Right atrium auricular region (tissue), 2 donors: ENCODE data around the gene KCTD5. TPM values are rescaled to one million over a fixed set of nuclear protein-coding genes. Genes with fewer than 3 reads are reported as not detected.
"Not testable (repeated sequence)": the region's sequence is repeated elsewhere in the genome, so short reads cannot be mapped to it uniquely, and the experiment has no call there.

Experiments used
- DNase-seq: peaks from one replicate; pipeline ENCODE4 v3.0.0-alpha.2; 2019; ENCODE audit warnings: low spot score
- H3K27ac ChIP-seq, 2 donors: fragments of 200-600 bp; sonication (generic); 1 replicate in 1 of 2; 2 replicates in 1 of 2; pipeline ENCODE4 v1.5.1; 2016 to 2019
- H3K27me3 ChIP-seq, 2 donors: fragments of 200-600 bp; sonication (generic); one replicate each; pipeline versions ENCODE4 v1.5.1 to v1.6.0; 2017 to 2019
- H3K36me3 ChIP-seq: fragments of 200-600 bp; sonication (generic); one replicate; pipeline ENCODE4 v1.5.1; 2016
- H3K4me1 ChIP-seq, 2 donors: fragments of 200-600 bp; sonication (generic); one replicate each; pipeline versions ENCODE4 v1.5.1 to v1.6.0; 2017 to 2019
- H3K4me3 ChIP-seq, 2 donors: fragments of 200-600 bp; sonication (generic); 1 replicate in 1 of 2; 2 replicates in 1 of 2; pipeline ENCODE4 v1.5.1; 2017 to 2019; ENCODE audit warnings: mild to moderate bottlenecking in 1 of 2, moderate library complexity in 1 of 2
- H3K9me3 ChIP-seq, 2 donors: fragments of 200-600 bp; sonication (generic); one replicate each; pipeline ENCODE4 v1.5.1; 2019
- CTCF ChIP-seq, 2 donors: fragments of 200-600 bp; sonication (generic); IDR thresholded peaks; one replicate each; pipeline ENCODE4 v1.5.1; 2019; ENCODE audit warnings: antibody characterized with exemption in 2 of 2
- total RNA-seq, 2 donors: library from RNA; depleted of rRNA; stranded (reverse); fragments of >200 nt; gene quantifications; one replicate each; pipeline ENCODE4 v1.1.0, GENCODE V29; 2016

Gene KCTD5
- total RNA-seq, 2 donors from 2014 or later, result 12.5 to 15.6 TPM

GRCh38 chr16:2691491-2692248, 9.3 kb downstream of the KCTD5 start:
- peaks cover 0 to 48% of the 10 kb centered on the region in 2 donors for H3K4me1 ChIP-seq
- DNase-seq, result no peak
- no peaks in the 10 kb centered on the region for H3K9me3 ChIP-seq
- TF ChIP-seq CTCF (IDR thresholded peaks at IDR 0.05), result no peak
- H3K27ac ChIP-seq, result peak overlapping the region; percentile 71 to 83
- H3K36me3 ChIP-seq, result peaks cover 1% of the 10 kb centered on the region
- H3K27me3 ChIP-seq, result no peaks in the 10 kb centered on the region
- peak overlapping the region in 1 of 2 donors; percentile 8 for H3K4me3 ChIP-seq

GRCh38 chr16:2692251-2692947, 10.1 kb downstream of the KCTD5 start:
- TF ChIP-seq CTCF (IDR thresholded peaks at IDR 0.05), result no peak
- Histone ChIP-seq H3K27ac (peak overlapping the region; percentile 71 to 83), H3K36me3 (peaks cover 9% of the 10 kb centered on the region), H3K4me3 (peak overlapping the region in 1 of 2 donors; percentile 8), H3K4me1 (peaks cover 0 to 46% of the 10 kb centered on the region in 2 donors), H3K9me3 (no peaks in the 10 kb centered on the region), H3K27me3 (no peaks in the 10 kb centered on the region)
- no peak for DNase-seq

- DNase-seq, result no peak
- TF ChIP-seq CTCF (IDR thresholded peaks at IDR 0.05), result no peak
- H3K36me3 ChIP-seq, result peaks cover 16% of the 10 kb centered on the region
- peak overlapping the region; percentile 71 to 83 for H3K27ac ChIP-seq
- no peaks in the 10 kb centered on the region for H3K9me3 ChIP-seq
- peaks cover 0 to 40% of the 10 kb centered on the region in 2 donors for H3K4me1 ChIP-seq
- H3K4me3 ChIP-seq, result no peak overlapping the region
- no peaks in the 10 kb centered on the region for H3K27me3 ChIP-seq
Observed at GRCh38 chr16:2692948-2693651, 10.8 kb downstream of the KCTD5 start.

- H3K9me3 ChIP-seq, DNase-seq: not testable (repeated sequence)
- H3K36me3 ChIP-seq, result peaks cover 52% of the 10 kb centered on the region
Observed at GRCh38 chr16:2696601-2697250, 14.4 kb downstream of the KCTD5 start.

GRCh38 chr16:2697401-2697948, 15.2 kb downstream of the KCTD5 start:
- Histone ChIP-seq H3K27ac (no peak overlapping the region), H3K4me1 (peaks cover 0 to 11% of the 10 kb centered on the region in 2 donors), H3K36me3 (peaks cover 59% of the 10 kb centered on the region), H3K27me3 (no peaks in the 10 kb centered on the region), H3K4me3 (no peak overlapping the region), H3K9me3 (no peaks in the 10 kb centered on the region)
- no peak for DNase-seq
- TF ChIP-seq CTCF (IDR thresholded peaks at IDR 0.05), result no peak

More at GRCh38 chr16:2696601-2697250, 14.4 kb downstream of the KCTD5 start:
- H3K27me3 ChIP-seq, H3K27ac ChIP-seq, H3K4me3 ChIP-seq: not testable (repeated sequence)
- H3K4me1 ChIP-seq, result peaks cover 0 to 19% of the 10 kb centered on the region in 2 donors
